T-helper 2 cell treated with Interferon-gamma antibody and Interleukin-4, amounts not matched to agents 5 μg/mL and 100 μg/mL, for 36 hours (primary cell): Measurements from ENCODE around the gene TRIM24.
"Not testable (repeated sequence)": the region's sequence is repeated elsewhere in the genome, so short reads cannot be mapped to it uniquely, and the experiment has no call there.

ENCODE experiments used
- DNase-seq: peaks from one replicate; pipeline ENCODE4 v3.0.0; 2021; ENCODE audit warnings: low spot score
- H3K27ac Mint-ChIP-seq: one replicate; pipeline ENCODE4 v1.8.0; 2021; ENCODE audit warnings: mild to moderate bottlenecking, mixed read lengths
- H3K27me3 Mint-ChIP-seq: one replicate; pipeline ENCODE4 v1.8.0; 2021; ENCODE audit warnings: low read depth, mixed read lengths
- H3K36me3 Mint-ChIP-seq: one replicate; pipeline ENCODE4 v1.8.0; 2021; ENCODE audit warnings: low read depth, mixed read lengths
- H3K4me1 Mint-ChIP-seq: one replicate; pipeline ENCODE4 v1.8.0; 2021; ENCODE audit warnings: low read depth, mixed read lengths
- H3K4me3 Mint-ChIP-seq: one replicate; pipeline ENCODE4 v1.8.0; 2022; ENCODE audit warnings: mild to moderate bottlenecking, moderate library complexity, mixed read lengths
- H3K9me3 Mint-ChIP-seq: one replicate; pipeline ENCODE4 v1.8.0; 2021; ENCODE audit warnings: mixed read lengths

TRIM24 gene

DNA sequence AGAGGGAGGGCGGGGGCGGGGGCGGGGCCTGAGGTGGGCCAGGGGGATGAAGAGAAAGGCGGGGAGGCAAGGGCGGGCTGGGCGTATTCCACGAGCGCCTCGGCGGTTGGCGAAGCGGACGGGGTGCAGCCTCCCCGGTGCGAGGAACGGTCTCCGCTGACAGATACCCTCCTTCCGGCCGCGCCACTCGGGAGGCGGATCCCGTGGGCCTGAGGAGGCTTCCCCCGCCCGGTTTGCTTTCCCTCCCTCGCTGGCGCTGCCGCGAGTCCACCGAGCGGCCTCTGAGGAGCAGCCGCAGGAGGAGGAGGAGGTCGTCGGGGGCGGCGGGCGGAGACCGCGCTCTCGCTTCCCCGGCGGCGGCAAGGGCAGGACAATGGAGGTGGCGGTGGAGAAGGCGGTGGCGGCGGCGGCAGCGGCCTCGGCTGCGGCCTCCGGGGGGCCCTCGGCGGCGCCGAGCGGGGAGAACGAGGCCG, at the start of gene TRIM24:
TRIM24 (plus strand) TSS at position 84 of the 473 bp plus-strand sequence; CDS start at position 374, 290 bp downstream.
- no peaks in the 10 kb centered on the region for H3K9me3 Mint-ChIP-seq
- peak within 1 kb of the TSS; percentile 92 for H3K27ac Mint-ChIP-seq
- peak within 1 kb of the TSS; percentile 94 for H3K4me3 Mint-ChIP-seq
- DNase-seq = no peak
- H3K36me3 Mint-ChIP-seq = peaks cover 12% of the 10 kb centered on the region
- peaks cover 18% of the 10 kb centered on the region for H3K4me1 Mint-ChIP-seq
- no peaks in the 10 kb centered on the region for H3K27me3 Mint-ChIP-seq

DNA sequence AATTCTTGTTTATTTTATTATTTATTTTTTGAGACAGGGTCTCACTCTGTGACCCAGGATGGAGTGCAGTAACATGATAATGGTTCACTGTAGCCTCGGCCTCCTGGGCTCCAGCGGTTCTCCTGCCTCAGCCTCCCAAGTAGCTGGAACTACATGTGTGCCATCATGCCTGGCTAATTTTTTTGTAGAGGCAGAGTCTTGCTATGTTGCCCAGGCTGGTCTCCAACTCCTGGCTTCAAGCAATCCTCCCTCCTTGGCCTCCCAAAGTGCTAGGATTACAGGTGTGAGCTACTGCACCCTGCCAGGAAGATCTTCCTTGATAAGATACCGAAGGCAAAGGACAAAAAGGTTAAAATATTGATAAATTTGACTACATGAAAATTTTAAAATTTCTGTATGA, 48.0 kb upstream of the TRIM24 start:
- not testable (repeated sequence) for H3K27ac Mint-ChIP-seq, H3K27me3 Mint-ChIP-seq, DNase-seq, H3K9me3 Mint-ChIP-seq, H3K4me1 Mint-ChIP-seq, H3K4me3 Mint-ChIP-seq, H3K36me3 Mint-ChIP-seq

DNA sequence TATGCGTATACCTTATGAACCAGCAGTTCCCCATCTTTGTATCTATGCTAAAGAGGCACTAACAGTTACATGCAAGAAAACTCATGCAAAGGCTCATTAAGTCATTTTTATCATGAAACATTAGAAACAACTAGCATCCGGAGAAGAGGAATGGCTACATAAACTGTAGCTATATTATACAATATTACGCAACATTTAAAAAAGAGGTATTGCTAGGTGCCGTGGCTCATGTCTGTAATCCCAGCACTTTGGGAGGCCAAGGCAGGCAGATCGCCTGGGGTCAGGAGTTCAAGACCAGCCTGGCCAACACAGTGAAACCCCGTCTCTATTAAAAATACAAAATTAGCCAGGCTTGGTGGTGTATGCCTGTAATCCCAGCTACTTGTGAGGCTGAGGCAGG, 47.1 kb upstream of the TRIM24 start:
- not testable (repeated sequence) for H3K4me1 Mint-ChIP-seq, H3K27ac Mint-ChIP-seq, DNase-seq, H3K27me3 Mint-ChIP-seq, H3K9me3 Mint-ChIP-seq, H3K4me3 Mint-ChIP-seq, H3K36me3 Mint-ChIP-seq

- H3K36me3 Mint-ChIP-seq = no peaks in the 10 kb centered on the region
- H3K4me1 Mint-ChIP-seq = no peaks in the 10 kb centered on the region
- H3K9me3 Mint-ChIP-seq = peaks cover 5% of the 10 kb centered on the region
- H3K27ac Mint-ChIP-seq = no peak overlapping the region
- no peak overlapping the region for H3K4me3 Mint-ChIP-seq
- no peaks in the 10 kb centered on the region for H3K27me3 Mint-ChIP-seq
- DNase-seq = no peak
These were observed 42.9 kb upstream of the TRIM24 start for GRCh38 chr7:138417078-138417700.

DNA sequence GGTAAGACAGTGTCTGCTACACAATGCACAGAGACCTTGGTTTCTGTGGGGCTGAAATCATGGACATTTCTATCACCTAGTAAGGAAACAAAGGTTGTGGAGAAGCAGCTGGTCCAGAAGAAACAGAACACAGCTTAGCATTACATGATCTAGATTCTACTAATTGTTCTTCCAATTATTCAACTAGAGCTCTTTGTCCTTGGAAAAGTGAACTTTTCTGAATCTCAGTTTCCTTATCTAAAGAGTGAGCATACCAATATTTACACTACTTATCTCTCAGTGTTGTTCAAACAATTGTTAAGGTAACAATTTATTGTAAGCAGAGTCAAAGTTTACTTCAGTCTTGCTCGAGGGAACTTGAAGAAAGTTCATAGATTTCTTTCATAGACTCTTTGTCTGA, 42.3 kb upstream of the TRIM24 start:
- Mint-ChIP-seq H3K36me3 (no peaks in the 10 kb centered on the region), H3K4me3 (no peak overlapping the region), H3K4me1 (no peaks in the 10 kb centered on the region), H3K27ac (no peak overlapping the region), H3K9me3 (peaks cover 5% of the 10 kb centered on the region), H3K27me3 (no peaks in the 10 kb centered on the region)
- DNase-seq = no peak

DNA sequence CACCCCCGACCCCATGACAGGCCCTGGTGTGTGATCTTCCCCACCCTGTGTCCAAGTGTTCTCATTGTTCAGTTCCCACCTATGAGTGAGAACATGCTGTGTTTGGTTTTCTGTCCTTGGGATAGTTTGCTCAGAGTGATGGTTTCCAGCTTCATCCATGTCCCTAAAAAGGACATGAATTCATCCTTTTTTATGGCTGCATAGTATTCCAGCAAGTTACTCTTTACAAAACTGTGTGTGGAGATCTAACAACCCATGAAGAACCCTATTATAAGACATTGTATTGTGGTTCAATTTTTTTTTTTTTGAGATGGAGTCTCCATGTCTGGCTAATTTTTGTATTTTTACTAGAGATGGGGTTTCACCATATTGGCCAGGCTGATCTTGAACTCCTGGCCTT, 41.7 kb upstream of the TRIM24 start:
- not testable (repeated sequence) for H3K36me3 Mint-ChIP-seq, H3K27ac Mint-ChIP-seq, H3K4me3 Mint-ChIP-seq, H3K27me3 Mint-ChIP-seq, DNase-seq, H3K9me3 Mint-ChIP-seq, H3K4me1 Mint-ChIP-seq

- H3K36me3 Mint-ChIP-seq = no peaks in the 10 kb centered on the region
- H3K4me3 Mint-ChIP-seq = no peak overlapping the region
- H3K4me1 Mint-ChIP-seq = no peaks in the 10 kb centered on the region
- DNase-seq = no peak
- H3K27me3 Mint-ChIP-seq = no peaks in the 10 kb centered on the region
- H3K9me3 Mint-ChIP-seq = peaks cover 13% of the 10 kb centered on the region
- no peak overlapping the region for H3K27ac Mint-ChIP-seq
These were observed 35.0 kb upstream of the TRIM24 start for GRCh38 chr7:138425026-138425425.

- no peak overlapping the region for H3K4me3 Mint-ChIP-seq
- H3K27ac Mint-ChIP-seq = no peak overlapping the region
- DNase-seq = no peak
- H3K4me1 Mint-ChIP-seq = peaks cover 2% of the 10 kb centered on the region
- H3K9me3 Mint-ChIP-seq = peaks cover 27% of the 10 kb centered on the region
- H3K36me3 Mint-ChIP-seq = no peaks in the 10 kb centered on the region
- no peaks in the 10 kb centered on the region for H3K27me3 Mint-ChIP-seq
These were observed 30.3 kb upstream of the TRIM24 start for GRCh38 chr7:138429577-138430250.

DNA sequence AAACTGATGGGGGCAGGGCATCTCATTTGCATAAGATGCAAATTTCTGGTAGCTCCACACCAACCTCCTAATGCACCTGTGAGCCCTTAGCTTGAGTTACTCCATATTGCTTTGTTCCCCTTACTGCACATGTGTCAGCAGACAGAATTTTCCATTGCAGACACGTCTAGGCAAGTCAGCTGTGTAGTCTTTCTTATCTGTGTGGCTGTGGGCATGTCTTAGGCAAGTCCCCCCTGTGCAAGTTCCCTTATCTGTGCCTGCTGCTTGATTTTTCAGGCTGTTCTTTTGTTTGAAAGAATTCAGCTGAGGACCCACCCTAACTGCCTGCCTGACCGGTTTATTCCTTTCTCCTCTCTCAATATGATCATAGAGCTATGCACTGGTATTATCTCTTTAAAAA, 28.5 kb upstream of the TRIM24 start:
- peaks cover 27% of the 10 kb centered on the region for H3K9me3 Mint-ChIP-seq
- no peak overlapping the region for H3K4me3 Mint-ChIP-seq
- no peak overlapping the region for H3K27ac Mint-ChIP-seq
- no peaks in the 10 kb centered on the region for H3K36me3 Mint-ChIP-seq
- peaks cover 2% of the 10 kb centered on the region for H3K4me1 Mint-ChIP-seq
- no peak for DNase-seq
- H3K27me3 Mint-ChIP-seq = no peaks in the 10 kb centered on the region

DNA sequence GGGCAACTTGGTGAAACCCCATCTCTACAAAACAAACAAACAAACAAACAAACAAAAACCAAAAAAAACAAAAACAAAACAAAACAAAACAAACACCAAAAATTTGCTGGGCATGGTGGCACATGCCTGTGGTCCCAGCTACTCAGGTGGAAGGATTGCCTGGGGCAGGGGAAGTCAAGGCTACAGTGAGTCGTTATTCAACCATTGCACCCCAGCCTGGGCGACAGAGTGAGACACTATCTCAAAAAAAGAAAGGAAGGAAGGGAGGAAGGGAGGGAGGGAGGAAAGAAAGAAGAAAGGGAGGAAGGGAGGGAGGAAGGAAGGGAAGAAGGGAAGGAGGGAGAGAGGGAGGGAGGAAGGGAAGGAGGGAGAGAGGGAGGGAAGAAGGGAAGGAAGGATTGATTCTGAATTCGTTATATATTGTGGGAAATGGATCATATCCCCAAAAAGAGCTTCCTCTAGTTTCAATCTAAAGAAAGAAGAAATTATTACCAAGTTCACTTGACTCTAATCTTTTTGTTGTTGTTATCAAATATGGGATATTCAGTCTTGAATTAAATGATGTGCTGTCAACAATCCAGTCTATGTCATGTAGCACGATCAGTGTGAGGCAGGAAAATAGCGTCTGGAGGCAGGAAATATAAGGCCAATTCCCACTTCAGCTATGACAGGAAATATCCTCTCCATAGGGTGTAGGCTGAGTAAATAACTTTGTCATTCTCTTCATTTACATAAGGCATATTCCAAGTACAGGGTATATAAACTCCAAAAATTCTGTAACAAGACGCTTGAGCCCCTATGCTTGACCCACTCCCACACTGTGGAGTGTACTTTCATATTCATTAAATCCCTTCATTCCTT, 26.2 kb upstream of the TRIM24 start:
- DNase-seq = no peak
- no peak overlapping the region for H3K27ac Mint-ChIP-seq
- peaks cover 2% of the 10 kb centered on the region for H3K4me1 Mint-ChIP-seq
- H3K36me3 Mint-ChIP-seq = no peaks in the 10 kb centered on the region
- no peak overlapping the region for H3K4me3 Mint-ChIP-seq
- H3K9me3 Mint-ChIP-seq = peaks cover 23% of the 10 kb centered on the region
- no peaks in the 10 kb centered on the region for H3K27me3 Mint-ChIP-seq

GRCh38 chr7:138434597-138435019, 25.5 kb upstream of the TRIM24 start:
- no peak for DNase-seq
- peaks cover 18% of the 10 kb centered on the region for H3K9me3 Mint-ChIP-seq
- peaks cover 2% of the 10 kb centered on the region for H3K4me1 Mint-ChIP-seq
- H3K27me3 Mint-ChIP-seq = no peaks in the 10 kb centered on the region
- no peak overlapping the region for H3K27ac Mint-ChIP-seq
- H3K36me3 Mint-ChIP-seq = no peaks in the 10 kb centered on the region
- no peak overlapping the region for H3K4me3 Mint-ChIP-seq

DNA sequence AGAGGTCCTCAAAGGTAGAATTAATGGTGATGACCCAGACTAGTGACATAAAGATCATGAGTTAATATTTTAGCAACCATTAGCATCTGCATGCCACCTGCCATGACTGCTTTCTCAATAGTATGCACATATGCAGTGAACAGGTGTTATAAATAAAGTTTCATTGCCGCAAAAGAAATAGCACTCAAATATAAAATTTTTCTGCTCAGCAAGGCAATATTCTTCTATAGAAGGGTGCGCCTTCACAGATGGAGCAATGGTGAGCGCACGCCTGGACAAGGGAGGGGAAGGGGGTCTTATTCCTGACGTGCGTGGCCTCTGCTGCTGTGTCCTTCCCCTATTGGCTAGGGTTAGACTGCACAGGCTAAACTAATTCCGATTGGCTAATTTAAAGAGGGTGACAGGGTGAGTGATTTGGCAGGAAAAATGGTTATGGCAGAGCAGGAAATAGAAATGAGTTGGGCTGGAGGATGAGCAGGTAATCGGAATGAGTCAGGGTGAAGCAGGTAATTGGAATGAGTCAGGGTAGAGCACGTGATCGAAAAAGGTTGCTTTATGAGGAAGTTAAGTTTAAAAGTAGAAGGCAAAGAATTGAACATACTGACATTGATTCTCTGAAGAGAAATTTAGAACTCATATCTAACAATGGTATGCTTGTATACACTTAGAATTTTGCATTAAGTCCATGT, 24.7 kb upstream of the TRIM24 start:
- Mint-ChIP-seq H3K36me3 (no peaks in the 10 kb centered on the region), H3K27ac (no peak overlapping the region), H3K27me3 (no peaks in the 10 kb centered on the region), H3K9me3 (peaks cover 10% of the 10 kb centered on the region), H3K4me3 (no peak overlapping the region), H3K4me1 (peaks cover 2% of the 10 kb centered on the region)
- DNase-seq = no peak

- Mint-ChIP-seq H3K27ac (no peak overlapping the region), H3K4me3 (no peak overlapping the region), H3K36me3 (no peaks in the 10 kb centered on the region), H3K4me1 (peaks cover 2% of the 10 kb centered on the region), H3K9me3 (peaks cover 5% of the 10 kb centered on the region), H3K27me3 (no peaks in the 10 kb centered on the region)
- DNase-seq = no peak
These were observed 23.7 kb upstream of the TRIM24 start for GRCh38 chr7:138436388-138436787.

DNA sequence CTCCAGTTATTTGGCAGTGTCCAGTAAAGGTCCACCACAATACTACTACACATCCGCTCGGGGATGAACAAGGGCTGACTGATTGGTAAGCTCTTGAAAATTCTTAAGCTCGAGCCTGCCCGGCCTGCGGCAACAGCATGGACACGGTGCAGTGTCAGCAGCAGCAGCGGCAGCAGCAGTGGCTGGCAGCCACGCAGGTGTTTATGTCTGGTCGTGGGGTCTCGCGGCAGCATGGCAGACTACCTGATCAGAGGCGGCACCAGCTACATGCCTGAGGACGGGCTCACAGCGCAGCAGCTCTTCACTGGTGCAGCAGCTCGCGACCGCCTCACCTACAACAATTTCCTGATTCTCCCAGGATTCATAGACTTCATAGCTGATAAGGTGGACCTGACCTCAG, 19.6 kb upstream of the TRIM24 start:
- Mint-ChIP-seq H3K9me3 (no peaks in the 10 kb centered on the region), H3K4me1 (no peaks in the 10 kb centered on the region), H3K27me3 (peaks cover 3% of the 10 kb centered on the region), H3K36me3 (no peaks in the 10 kb centered on the region), H3K4me3 (no peak overlapping the region), H3K27ac (no peak overlapping the region)
- DNase-seq = no peak
